H9 (cell line): ENCODE data around the gene SERPINA9. TPM values are rescaled to one million over a fixed set of nuclear protein-coding genes. Genes with fewer than 3 reads are reported as not detected.

Experiments used
- DNase-seq: peaks from one replicate; pipeline ENCODE4 v3.0.0-alpha.2; 2017
- H2AFZ ChIP-seq: one replicate; pipeline ENCODE4 v1.6.1; 2013; ENCODE audit warnings: mild to moderate bottlenecking, low read length, control low read depth, moderate library complexity
- H2AK5ac ChIP-seq: 2 replicates; pipeline ENCODE4 v1.6.1; 2013; ENCODE audit warnings: low read length, control low read depth, mixed read lengths; ENCODE audit not compliant: insufficient read length
- H2BK120ac ChIP-seq: one replicate; pipeline ENCODE4 v1.6.1; 2013; ENCODE audit warnings: low read depth, mild to moderate bottlenecking, low read length, control low read depth, inconsistent platforms; ENCODE audit not compliant: poor library complexity, severe bottlenecking
- H2BK12ac ChIP-seq: 2 replicates; pipeline ENCODE4 v1.6.1; 2013; ENCODE audit warnings: low read length, control low read depth, mixed read lengths, low read depth; ENCODE audit not compliant: insufficient read length
- H2BK15ac ChIP-seq: 2 replicates; pipeline ENCODE4 v1.6.1; 2013; ENCODE audit warnings: low read depth, low read length, control low read depth
- H2BK20ac ChIP-seq: one replicate; pipeline ENCODE4 v1.6.1; 2013; ENCODE audit warnings: low read depth, mild to moderate bottlenecking, low read length, control low read depth, inconsistent platforms; ENCODE audit not compliant: poor library complexity, severe bottlenecking
- H2BK5ac ChIP-seq: 2 replicates; pipeline ENCODE4 v1.6.1; 2013; ENCODE audit warnings: low read length, control low read depth, mixed read lengths; ENCODE audit not compliant: insufficient read length
- H3K14ac ChIP-seq: 2 replicates; pipeline ENCODE4 v1.6.1; 2013; ENCODE audit warnings: low read length, control low read depth; ENCODE audit not compliant: insufficient read depth
- H3K18ac ChIP-seq: 2 replicates; pipeline ENCODE4 v1.6.1; 2013; ENCODE audit warnings: low read depth, mild to moderate bottlenecking, mixed read lengths, low read length, control low read depth; ENCODE audit not compliant: insufficient read length
- H3K23ac ChIP-seq: 2 replicates; pipeline ENCODE4 v1.6.1; 2013; ENCODE audit warnings: low read length, control low read depth, mixed read lengths, low read depth; ENCODE audit not compliant: insufficient read length
- H3K23me2 ChIP-seq: 2 replicates; pipeline ENCODE4 v1.6.1; 2013; ENCODE audit warnings: low read depth, mild to moderate bottlenecking, mixed read lengths, low read length, control low read depth; ENCODE audit not compliant: insufficient read length, poor library complexity, severe bottlenecking
- H3K27ac ChIP-seq: 2 replicates; pipeline ENCODE4 v1.5.1; 2013; ENCODE audit warnings: low read length, control low read depth, mixed read lengths, low read depth; ENCODE audit not compliant: insufficient read length
- H3K27me3 ChIP-seq: 2 replicates; pipeline ENCODE4 v1.6.1; 2013; ENCODE audit warnings: low read length, control low read depth, inconsistent platforms; ENCODE audit not compliant: insufficient read depth
- H3K4ac ChIP-seq: 2 replicates; pipeline ENCODE4 v1.6.1; 2013; ENCODE audit warnings: low read depth, mild to moderate bottlenecking, control low read depth, inconsistent platforms, low read length, moderate library complexity
- H3K4me1 ChIP-seq: 2 replicates; pipeline ENCODE4 v1.6.1; 2013; ENCODE audit warnings: low read length, control low read depth, inconsistent platforms; ENCODE audit not compliant: insufficient read depth
- H3K4me2 ChIP-seq: 2 replicates; pipeline ENCODE4 v1.6.1; 2013; ENCODE audit warnings: low read length, control low read depth, mixed read lengths; ENCODE audit not compliant: insufficient read length, insufficient read depth
- H3K56ac ChIP-seq: 2 replicates; pipeline ENCODE4 v1.6.1; 2013; ENCODE audit warnings: low read depth, mild to moderate bottlenecking, mixed read lengths, low read length, control low read depth; ENCODE audit not compliant: insufficient read length
- H3K79me1 ChIP-seq: 2 replicates; pipeline ENCODE4 v1.6.1; 2013; ENCODE audit warnings: low read depth, mild to moderate bottlenecking, moderate library complexity, low read length, control low read depth, inconsistent platforms; ENCODE audit not compliant: insufficient read depth, poor library complexity, severe bottlenecking
- H3K79me2 ChIP-seq: 2 replicates; pipeline ENCODE4 v1.6.1; 2013; ENCODE audit warnings: low read length, control low read depth, inconsistent platforms; ENCODE audit not compliant: insufficient read depth
- H3K9ac ChIP-seq: 2 replicates; pipeline ENCODE4 v1.6.1; 2013; ENCODE audit warnings: low read length, control low read depth, mixed read lengths; ENCODE audit not compliant: insufficient read length; ENCODE audit errors: extremely low read depth
- H3K9me3 ChIP-seq: one replicate; pipeline ENCODE4 v1.6.1; 2013; ENCODE audit warnings: low read depth, low read length, inconsistent platforms; ENCODE audit not compliant: control insufficient read depth
- H3T11ph ChIP-seq: one replicate; pipeline ENCODE4 v1.6.1; 2013; ENCODE audit warnings: mild to moderate bottlenecking, low read length, control low read depth, inconsistent platforms
- H4K20me1 ChIP-seq: one replicate; pipeline ENCODE4 v1.6.1; 2013; ENCODE audit not compliant: control insufficient read depth, insufficient read length, insufficient read depth
- H4K5ac ChIP-seq: 2 replicates; pipeline ENCODE4 v1.6.1; 2013; ENCODE audit warnings: low read depth, mild to moderate bottlenecking, mixed read lengths, low read length, control low read depth; ENCODE audit not compliant: insufficient read length
- H4K8ac ChIP-seq: replicated peaks from 2 replicates; pipeline ENCODE4 v1.6.1; 2013; ENCODE audit warnings: low read length, control low read depth, mixed read lengths, low read depth; ENCODE audit not compliant: insufficient read length
- H4K91ac ChIP-seq: 2 replicates; pipeline ENCODE4 v1.6.1; 2013; ENCODE audit warnings: low read depth, mild to moderate bottlenecking, moderate library complexity, mixed read lengths, low read length, control low read depth; ENCODE audit not compliant: insufficient read length
- H3K27ac Mint-ChIP-seq, 3 experiments: 2 replicates in 2 of 3; 3 replicates in 1 of 3; pipeline ENCODE4 v1.8.0; 2020 to 2021; ENCODE audit warnings: mixed read lengths in 3 of 3, mild to moderate bottlenecking in 1 of 3, moderate library complexity in 1 of 3
- H3K27me3 Mint-ChIP-seq: 2 replicates; pipeline ENCODE4 v1.8.0; 2021; ENCODE audit warnings: low read depth, mild to moderate bottlenecking, moderate library complexity, mixed read lengths
- H3K36me3 Mint-ChIP-seq, 3 experiments: 2 replicates in 2 of 3; 3 replicates in 1 of 3; pipeline ENCODE4 v1.8.0; 2020 to 2021; ENCODE audit warnings: low read depth in 3 of 3, mixed read lengths in 3 of 3; ENCODE audit not compliant: insufficient read depth in 1 of 3
- H3K4me1 Mint-ChIP-seq, 2 experiments: 2 replicates each; pipeline ENCODE4 v1.8.0; 2020; ENCODE audit warnings: mixed read lengths in 2 of 2
- H3K4me3 Mint-ChIP-seq, 2 experiments: 2 replicates in 1 of 2; 3 replicates in 1 of 2; pipeline ENCODE4 v1.8.0; 2020 to 2021; ENCODE audit warnings: mild to moderate bottlenecking in 2 of 2, mixed read lengths in 2 of 2, moderate library complexity in 1 of 2
- H3K9me3 Mint-ChIP-seq, 2 experiments: 2 replicates in 1 of 2; 3 replicates in 1 of 2; pipeline ENCODE4 v1.8.0; 2020; ENCODE audit warnings: mild to moderate bottlenecking in 2 of 2, mixed read lengths in 2 of 2, moderate library complexity in 1 of 2
- CTCF ChIP-seq: fragments of 200-600 bp; sonication (generic); conservative IDR thresholded peaks from 3 replicates; pipeline ENCODE4 v1.8.0; 2021; ENCODE audit warnings: antibody characterized with exemption, mild to moderate bottlenecking
- WGBS: extraction: QIAGEN DNeasy Blood & Tissue Kit; methylation state at CpG from one replicate; pipeline ENCODE4 v1.1.7; 2013; ENCODE audit warnings: missing lambda C conversion rate, low lambda C conversion rate, mixed read lengths; ENCODE audit not compliant: insufficient read length; ENCODE audit errors: extremely low coverage; 5-methylcytosine and 5-hydroxymethylcytosine counted together
- total RNA-seq: library from RNA; stranded (reverse); gene quantifications from 2 replicates; pipeline ENCODE4 v1.2.1, GENCODE V29; 2021

The SERPINA9 gene
- total RNA-seq, 1 experiment from 2014 or later: not detected

GRCh38 chr14:94515856-94516255 is 39.9 kb upstream of the SERPINA9 start:
- H3K27me3 Mint-ChIP-seq: peaks cover 16% of the 10 kb centered on the region
- H3K4ac ChIP-seq: no peak overlapping the region
- WGBS: no CpG with 5 or more reads among the region's 6 CpGs
- no peaks in the 10 kb centered on the region for H3K27me3 ChIP-seq
- H3K56ac ChIP-seq: no peak overlapping the region
- H3K23me2 ChIP-seq: no peaks in the 10 kb centered on the region
- no peak overlapping the region for H2AK5ac ChIP-seq
- no peak for TF ChIP-seq CTCF
- H4K5ac ChIP-seq: no peak overlapping the region
- H3K23ac ChIP-seq: no peak overlapping the region
- H3K4me3 Mint-ChIP-seq: no peak overlapping the region; a peak in 1 of 5 replicates
- H2BK5ac ChIP-seq: no peak overlapping the region
- no peak overlapping the region for H2BK20ac ChIP-seq
- H3K36me3 Mint-ChIP-seq: peaks cover 0 to 15% (median 2%) of the 10 kb centered on the region in 3 experiments; a peak in 4 of 7 replicates
- H4K91ac ChIP-seq: no peak overlapping the region
- no peak for DNase-seq
- H3K4me1 ChIP-seq: peaks cover 8% of the 10 kb centered on the region; the same call in 1 of the 2 replicates
- H3K27ac Mint-ChIP-seq: no peak overlapping the region
- no peak overlapping the region for H4K8ac ChIP-seq
- no peak overlapping the region for H2AFZ ChIP-seq
- no peak overlapping the region; the same call in 1 of the 2 replicates for H3K14ac ChIP-seq
- H3K4me2 ChIP-seq: no peak overlapping the region
- no peak overlapping the region for H2BK12ac ChIP-seq
- no peak overlapping the region for H3T11ph ChIP-seq
- H2BK15ac ChIP-seq: no peak overlapping the region
- no peak overlapping the region for H3K27ac ChIP-seq
- peaks cover 9 to 11% of the 10 kb centered on the region in 2 experiments for H3K9me3 Mint-ChIP-seq
- H3K79me1 ChIP-seq: no peaks in the 10 kb centered on the region
- H3K79me2 ChIP-seq: no peaks in the 10 kb centered on the region
- H4K20me1 ChIP-seq: no peaks in the 10 kb centered on the region
- peaks cover 14 to 23% of the 10 kb centered on the region in 2 experiments for H3K4me1 Mint-ChIP-seq
- no peak overlapping the region for H3K18ac ChIP-seq
- H3K9ac ChIP-seq: no peak overlapping the region
- H2BK120ac ChIP-seq: no peak overlapping the region
- H3K9me3 ChIP-seq: no peaks in the 10 kb centered on the region
